Measurements from ENCODE around the gene DLG2. TPM values are rescaled to one million over a fixed set of nuclear protein-coding genes. Genes with fewer than 3 reads are reported as not detected.

The DLG2 gene
- total RNA-seq, 1 donor from 2014 or later: 14.4 TPM

- DNase-seq: no peak
These were observed 1955.9 kb downstream of the DLG2 start for GRCh38 chr11:83671289-83671688.

- DNase-seq: no peak
These were observed 1961.0 kb downstream of the DLG2 start for GRCh38 chr11:83666149-83666548.

DNA sequence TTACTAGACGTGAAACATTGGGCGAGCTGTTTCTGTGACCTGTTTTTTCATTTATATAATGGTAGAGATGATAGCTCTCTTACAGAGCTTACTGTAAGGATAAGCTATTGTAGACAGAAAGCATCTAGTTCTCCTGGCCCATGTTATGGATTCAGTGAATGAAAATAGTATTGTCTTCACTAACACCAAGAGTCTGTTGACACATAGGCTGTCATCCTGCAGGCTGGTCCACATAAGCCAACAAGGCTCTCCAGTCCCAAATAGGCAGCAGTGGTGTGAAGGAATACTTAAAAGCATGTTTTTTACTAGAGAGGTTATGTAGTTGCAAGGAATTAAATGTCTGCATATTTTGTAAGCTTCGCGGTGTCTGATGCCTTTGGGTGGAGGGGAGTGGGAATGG lies 1963.2 kb downstream of the DLG2 start:
- no peak for DNase-seq

GRCh38 chr11:83663446-83663845 lies 1963.7 kb downstream of the DLG2 start:
- no peak for DNase-seq

DNA sequence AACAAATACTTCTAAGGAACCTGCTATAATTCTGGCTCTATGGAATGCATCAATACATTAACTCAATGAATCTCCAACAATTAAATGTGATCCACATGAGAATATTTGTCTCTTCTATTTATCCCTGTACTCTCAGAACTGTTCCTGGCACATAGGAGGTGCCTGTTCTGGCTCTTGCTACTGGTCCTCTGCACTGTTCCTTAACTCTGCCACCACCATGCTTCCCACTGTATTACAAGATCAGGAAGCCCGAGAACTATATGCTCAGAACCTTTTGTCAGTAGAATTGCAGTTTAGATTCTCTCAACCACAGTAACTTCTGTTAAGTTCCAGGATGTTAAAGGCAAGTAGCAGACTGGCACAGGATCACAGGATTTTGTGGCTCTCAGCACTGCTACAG lies 1964.7 kb downstream of the DLG2 start:
- no peak for DNase-seq

DNA sequence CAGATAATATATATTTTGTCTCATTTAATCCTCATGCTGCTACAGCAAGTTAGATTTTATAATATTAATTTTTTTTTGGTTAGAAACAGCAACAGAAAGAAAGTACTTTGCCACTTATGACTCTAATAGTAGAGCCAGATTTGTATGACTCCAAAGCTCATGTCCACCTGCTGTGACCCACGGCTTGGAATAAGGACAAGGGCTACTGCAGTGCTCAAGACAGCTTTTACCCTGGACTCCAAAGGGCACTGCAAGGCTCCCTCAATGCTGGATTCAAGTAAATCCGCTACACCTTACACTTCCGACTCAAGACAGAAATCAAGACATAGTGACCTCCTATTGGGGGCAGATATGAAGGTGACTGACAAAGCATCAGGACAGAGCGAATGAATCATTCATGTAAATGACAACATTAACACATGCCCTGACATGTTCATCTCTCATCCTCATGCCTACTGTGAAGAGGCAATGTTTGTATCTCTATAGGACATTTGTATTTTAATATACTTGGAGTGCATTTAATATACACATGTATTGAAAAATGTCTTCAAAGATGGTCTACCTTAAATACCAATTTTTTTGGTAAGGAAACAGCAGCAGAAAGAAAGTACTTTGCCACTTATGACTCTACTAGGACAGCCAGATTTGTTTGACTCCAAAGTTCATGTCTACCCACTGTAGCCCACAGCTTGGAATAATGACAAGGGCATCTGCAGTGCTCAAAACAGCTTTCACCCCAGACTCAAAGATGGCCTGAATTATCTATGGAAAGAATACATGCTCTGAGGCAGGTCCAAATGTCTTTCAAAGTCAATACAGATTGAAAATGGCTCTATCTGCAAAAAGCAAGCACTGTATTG lies 1965.4 kb downstream of the DLG2 start:
- DNase-seq: no peak

GRCh38 chr11:83659466-83659865 lies 1967.7 kb downstream of the DLG2 start:
- no peak for DNase-seq

DNA sequence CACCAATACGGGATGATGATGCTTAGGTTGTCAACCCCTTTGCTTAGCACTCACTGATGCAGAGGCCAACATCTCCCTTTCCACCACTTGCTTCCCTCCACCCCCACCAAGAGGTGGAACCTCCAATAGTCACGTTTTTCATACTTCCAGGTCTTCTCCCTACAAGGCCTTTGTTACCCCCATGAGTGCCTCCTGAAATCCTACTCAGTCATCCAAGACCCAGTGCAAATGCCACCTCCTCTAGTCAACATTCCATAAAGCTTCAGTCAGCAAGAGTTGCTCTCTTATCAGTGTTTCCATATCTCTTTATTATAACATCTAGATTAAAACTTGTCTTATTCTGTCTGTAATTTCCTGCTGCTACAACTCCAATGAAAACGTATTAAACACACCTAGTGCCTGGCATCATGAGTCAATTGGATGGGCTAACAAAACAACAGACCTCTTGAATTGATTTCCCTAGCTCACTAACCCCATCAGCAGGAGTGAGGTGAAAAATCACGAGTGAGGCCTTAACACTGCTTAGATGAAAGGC lies 1970.3 kb downstream of the DLG2 start:
- DNase-seq: no peak

GRCh38 chr11:83655976-83656375 lies 1971.2 kb downstream of the DLG2 start:
- no peak for DNase-seq

DNA sequence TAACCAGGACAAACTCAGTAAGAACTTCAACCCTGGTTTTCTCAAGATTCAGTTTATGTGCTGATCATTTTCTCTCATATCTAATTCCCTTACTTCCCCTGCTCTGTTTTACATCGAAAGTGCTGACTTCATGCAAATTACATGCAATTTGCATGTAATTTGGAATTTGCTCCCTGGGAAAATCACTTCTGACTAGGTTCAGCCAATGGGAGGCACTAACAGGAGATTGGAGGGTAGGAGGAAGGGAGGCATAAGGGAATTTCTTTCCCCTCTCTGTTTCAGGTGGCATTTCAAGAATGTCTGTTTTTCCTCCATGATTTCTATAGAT lies 1977.7 kb downstream of the DLG2 start:
- DNase-seq: no peak

DNA sequence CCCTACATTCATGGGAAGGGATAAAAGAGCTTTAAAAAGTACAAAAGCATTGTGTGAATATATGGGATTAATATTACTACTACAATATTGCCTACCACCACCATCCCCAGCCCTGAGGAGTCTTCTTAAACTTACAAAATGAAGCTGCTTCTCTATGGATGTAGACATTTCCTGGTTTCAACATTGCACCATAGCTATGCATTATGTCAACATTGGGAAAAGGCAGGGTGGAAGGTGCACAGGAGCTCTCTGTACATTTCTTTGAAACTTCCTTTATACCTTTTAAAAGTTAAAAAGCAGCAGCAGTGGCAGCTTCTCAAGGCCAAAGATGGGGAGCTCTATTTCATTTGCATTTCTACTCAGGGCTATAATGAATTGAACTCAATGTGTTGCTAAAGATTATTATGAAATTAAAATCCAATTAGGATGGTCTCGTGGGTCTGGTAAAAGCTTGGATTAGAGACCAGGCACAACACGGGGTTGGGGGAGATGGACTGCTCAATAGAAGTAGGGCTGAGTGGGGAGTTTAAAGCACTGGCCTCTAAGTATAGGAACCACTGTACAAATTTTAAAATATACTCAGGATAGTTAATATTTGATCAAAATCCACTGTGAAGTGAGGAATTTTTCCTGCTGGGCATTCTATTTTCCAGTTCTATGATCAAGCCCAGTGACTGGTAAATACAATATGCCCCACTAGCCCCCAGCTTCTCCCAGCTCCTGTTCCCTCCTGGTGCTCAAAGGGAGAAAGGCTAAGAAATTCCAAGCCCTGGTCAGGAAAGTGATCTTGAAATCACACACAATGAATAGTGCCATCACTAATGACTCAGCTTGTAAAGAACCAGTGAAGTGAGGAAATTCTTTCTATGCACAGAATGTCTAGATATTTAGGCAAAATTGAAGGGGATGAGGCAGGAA lies 1978.3 kb downstream of the DLG2 start:
- DNase-seq: no peak

- peak; percentile 10 for DNase-seq
These were observed 1981.6 kb downstream of the DLG2 start for GRCh38 chr11:83645561-83645960.

GRCh38 chr11:83643115-83643514 lies 1984.0 kb downstream of the DLG2 start:
- no peak for DNase-seq

DNA sequence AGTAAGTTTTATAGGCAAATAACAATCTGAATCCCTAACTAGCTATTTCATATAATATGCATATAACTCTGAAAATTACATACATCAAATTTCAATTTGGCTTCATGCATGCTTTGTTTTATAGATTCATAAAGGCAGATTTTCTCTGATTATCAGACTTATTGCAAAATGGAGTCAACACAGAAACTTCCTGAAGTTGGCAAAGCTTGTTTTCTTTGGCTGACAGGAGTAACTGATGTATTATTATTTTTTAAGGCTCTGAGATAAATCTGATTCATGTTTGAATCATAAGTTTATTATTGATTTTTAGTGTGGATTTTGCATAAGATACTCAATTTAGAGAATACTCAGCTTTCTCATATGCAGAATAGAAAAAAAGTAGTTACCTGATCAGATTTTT lies 1984.6 kb downstream of the DLG2 start:
- DNase-seq: no peak

- peak; percentile 85 for DNase-seq
These were observed 1985.6 kb downstream of the DLG2 start for GRCh38 chr11:83641511-83641910.

DNA sequence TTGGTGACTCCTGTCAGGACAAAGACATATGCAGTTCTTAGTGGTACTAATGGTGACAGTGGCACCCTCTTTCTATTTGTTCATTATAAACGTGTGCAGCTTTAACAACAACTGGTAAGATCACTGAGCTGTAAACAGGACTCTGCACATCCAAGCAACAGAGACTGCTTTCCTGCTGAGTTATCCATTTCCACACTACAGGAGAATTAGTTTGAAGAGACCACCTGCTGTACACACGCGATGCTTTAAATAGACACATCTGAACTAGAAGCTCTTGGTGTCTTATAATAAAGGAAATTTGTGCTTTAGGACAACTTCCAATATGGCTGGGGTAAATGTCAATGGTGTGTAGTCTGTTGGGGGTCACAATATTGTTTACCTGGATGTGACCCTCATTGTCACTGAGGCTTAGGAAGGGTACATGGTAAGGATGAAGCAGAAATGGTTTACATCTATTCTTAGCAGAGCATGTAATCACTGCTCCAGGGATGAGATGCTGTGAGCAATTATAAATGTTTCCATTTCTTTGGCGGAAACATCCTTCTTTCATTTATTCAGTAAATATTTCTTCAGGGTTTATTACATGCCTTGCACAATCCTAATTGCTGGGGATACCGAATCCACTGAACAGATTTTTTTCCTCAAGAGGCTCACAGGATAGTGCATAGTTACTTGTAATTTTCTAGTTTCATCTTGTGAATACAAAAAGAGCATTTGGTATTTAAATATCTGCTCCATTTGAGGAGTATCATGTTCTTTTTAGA lies 1987.0 kb downstream of the DLG2 start:
- peak; percentile 73 for DNase-seq

DNA sequence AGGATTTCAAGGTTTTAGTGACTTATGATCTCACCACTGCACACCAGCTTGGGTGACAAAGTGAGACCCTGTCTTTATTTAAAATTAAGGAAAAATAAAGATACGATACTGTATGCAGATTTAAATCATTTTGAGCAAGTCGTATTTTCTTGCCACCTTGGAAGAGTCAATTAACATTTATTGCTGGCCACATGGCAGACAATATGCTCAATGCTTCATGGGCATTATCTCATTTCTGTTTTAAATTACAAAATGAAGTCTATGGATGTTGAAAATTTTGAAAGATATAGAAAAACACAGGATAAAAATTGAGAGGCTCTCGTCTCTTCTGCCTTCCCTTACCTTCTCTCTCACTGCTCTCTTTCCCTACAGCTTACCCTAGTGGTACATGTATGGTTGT lies 1992.0 kb downstream of the DLG2 start:
- DNase-seq: no peak

DNA sequence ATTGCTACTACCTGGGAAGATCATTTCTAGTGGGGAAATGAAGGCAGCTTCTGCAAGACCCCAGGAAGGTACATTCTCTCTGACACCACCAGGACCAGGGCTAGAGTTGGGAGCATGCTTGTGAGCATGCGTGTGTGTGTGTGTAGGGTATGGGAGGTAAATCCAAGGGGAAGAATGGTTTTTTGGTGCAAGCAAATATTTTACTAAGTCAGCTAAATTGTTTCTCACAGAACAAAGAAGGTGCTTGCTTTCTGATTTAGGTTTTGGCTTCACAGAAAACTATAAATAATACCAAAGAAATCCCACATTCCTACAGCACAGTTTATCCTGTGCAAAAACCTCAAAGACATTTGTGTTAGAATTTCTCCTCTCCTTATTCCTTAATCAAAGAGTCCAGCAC lies 1996.9 kb downstream of the DLG2 start:
- no peak for DNase-seq

DNA sequence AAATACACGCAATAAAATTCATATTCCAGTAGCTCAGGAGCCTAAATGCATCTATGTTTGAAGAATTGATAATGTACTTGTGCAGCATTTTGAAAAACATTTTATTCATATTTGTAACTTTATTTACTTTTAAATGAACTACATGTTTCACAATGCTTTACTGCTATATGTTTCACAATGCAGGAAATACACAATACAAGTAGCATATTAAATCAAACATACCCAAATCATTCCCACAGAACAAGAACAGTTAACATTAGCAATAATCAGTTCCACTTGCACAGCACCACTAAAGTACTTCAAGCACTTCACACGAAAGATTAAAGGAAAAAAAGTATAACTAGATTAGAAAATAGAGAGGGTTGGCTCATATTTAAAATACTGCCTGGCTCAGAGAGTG lies 1997.4 kb downstream of the DLG2 start:
- no peak for DNase-seq

GRCh38 chr11:83628622-83629355 lies 1998.4 kb downstream of the DLG2 start:
- DNase-seq: no peak

GRCh38 chr11:83625336-83625735 lies 2001.8 kb downstream of the DLG2 start:
- no peak for DNase-seq

GRCh38 chr11:83617671-83618070 lies 2009.5 kb downstream of the DLG2 start:
- no peak for DNase-seq

Measured in tongue (tissue), 2 donors.